Liver (tissue), 3 donors: ENCODE data around the gene KLC3.

Source experiments
- GABPA ChIP-seq, 2 donors: IDR thresholded peaks in 1 of 2; conservative IDR thresholded peaks in 1 of 2; 2 replicates each; pipeline ENCODE4 v1.6.1; 2016; ENCODE audit warnings: antibody characterized with exemption in 2 of 2, mild to moderate bottlenecking in 1 of 2, moderate library complexity in 1 of 2
- RAD21 ChIP-seq, 2 donors: IDR thresholded peaks; 2 replicates each; pipeline ENCODE4 v1.6.1; 2016; ENCODE audit warnings: antibody characterized with exemption in 2 of 2, mild to moderate bottlenecking in 2 of 2
- RXRA ChIP-seq, 2 donors: IDR thresholded peaks; 2 replicates each; pipeline ENCODE4 v1.6.1; 2017 to 2018; ENCODE audit warnings: antibody characterized with exemption in 2 of 2, mild to moderate bottlenecking in 1 of 2
- SP1 ChIP-seq: IDR thresholded peaks from 2 replicates; pipeline ENCODE4 v1.6.1; 2018; ENCODE audit warnings: antibody characterized with exemption, mild to moderate bottlenecking
- TF ChIP-seq, protein P1 (sequence below): fragments of 150-350 bp; IDR thresholded peaks from 2 replicates; pipeline ENCODE4 v1.5.1; 2017; ENCODE audit warnings: improper control_type of control experiment, low read depth, low read length; ENCODE audit not compliant: missing input control
- TF ChIP-seq, protein P2 (sequence below): IDR thresholded peaks from 2 replicates; pipeline ENCODE4 v1.6.1; 2016; ENCODE audit warnings: antibody characterized with exemption
- donor health status: healthy.
- donor health status: healthy.

GRCh38 chr19:45395821-45396617, 55.5 kb downstream of the KLC3 start:
- TF ChIP-seq, protein P1, sequence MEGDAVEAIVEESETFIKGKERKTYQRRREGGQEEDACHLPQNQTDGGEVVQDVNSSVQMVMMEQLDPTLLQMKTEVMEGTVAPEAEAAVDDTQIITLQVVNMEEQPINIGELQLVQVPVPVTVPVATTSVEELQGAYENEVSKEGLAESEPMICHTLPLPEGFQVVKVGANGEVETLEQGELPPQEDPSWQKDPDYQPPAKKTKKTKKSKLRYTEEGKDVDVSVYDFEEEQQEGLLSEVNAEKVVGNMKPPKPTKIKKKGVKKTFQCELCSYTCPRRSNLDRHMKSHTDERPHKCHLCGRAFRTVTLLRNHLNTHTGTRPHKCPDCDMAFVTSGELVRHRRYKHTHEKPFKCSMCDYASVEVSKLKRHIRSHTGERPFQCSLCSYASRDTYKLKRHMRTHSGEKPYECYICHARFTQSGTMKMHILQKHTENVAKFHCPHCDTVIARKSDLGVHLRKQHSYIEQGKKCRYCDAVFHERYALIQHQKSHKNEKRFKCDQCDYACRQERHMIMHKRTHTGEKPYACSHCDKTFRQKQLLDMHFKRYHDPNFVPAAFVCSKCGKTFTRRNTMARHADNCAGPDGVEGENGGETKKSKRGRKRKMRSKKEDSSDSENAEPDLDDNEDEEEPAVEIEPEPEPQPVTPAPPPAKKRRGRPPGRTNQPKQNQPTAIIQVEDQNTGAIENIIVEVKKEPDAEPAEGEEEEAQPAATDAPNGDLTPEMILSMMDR: no peak
- no peak for TF ChIP-seq SP1
- TF ChIP-seq GABPA (IDR thresholded peaks at IDR 0.05 in 1 of 2, conservative IDR thresholded peaks at IDR 0.05 in 1 of 2): no peak
- TF ChIP-seq, protein P2, sequence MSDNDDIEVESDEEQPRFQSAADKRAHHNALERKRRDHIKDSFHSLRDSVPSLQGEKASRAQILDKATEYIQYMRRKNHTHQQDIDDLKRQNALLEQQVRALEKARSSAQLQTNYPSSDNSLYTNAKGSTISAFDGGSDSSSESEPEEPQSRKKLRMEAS: no peak
- no peak for TF ChIP-seq RXRA (IDR thresholded peaks at IDR 0.05)
- no peak for TF ChIP-seq RAD21 (IDR thresholded peaks at IDR 0.05)
